Measurements from ENCODE around the gene KAZN. TPM values are rescaled to one million over a fixed set of nuclear protein-coding genes. Genes with fewer than 3 reads are reported as not detected.

Gene KAZN
- total RNA-seq, 4 donors from 2014 or later: 0.77 to 12.3 (median 4.9) TPM

DNA sequence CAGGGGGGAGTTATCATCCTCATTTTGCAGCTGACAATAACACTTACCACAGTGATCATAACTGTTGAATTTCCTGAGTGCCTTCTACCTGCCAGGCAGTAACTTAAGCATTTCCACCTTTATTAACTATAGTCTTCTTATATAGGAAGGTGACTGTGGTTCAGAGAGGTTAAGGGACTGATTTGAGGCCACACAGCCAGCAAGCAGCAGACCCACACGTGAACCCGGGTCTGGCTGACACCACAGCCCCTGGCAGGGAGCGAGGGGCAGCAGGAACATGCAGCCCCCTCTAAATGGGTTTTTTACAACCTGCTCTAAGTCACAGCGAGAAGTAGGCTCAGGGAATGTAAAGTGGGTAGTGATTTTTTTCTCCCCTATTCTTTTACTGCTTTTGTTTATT lies 248.2 kb downstream of the KAZN start:
- Histone ChIP-seq H3K9me3 (peaks cover 0 to 4% of the 10 kb centered on the region in 2 donors), H3K36me3 (no peaks in the 10 kb centered on the region), H3K4me1 (no peaks in the 10 kb centered on the region), H3K4me3 (no peak overlapping the region), H3K27ac (no peak overlapping the region), H3K27me3 (no peaks in the 10 kb centered on the region)
- TF ChIP-seq, protein P1, sequence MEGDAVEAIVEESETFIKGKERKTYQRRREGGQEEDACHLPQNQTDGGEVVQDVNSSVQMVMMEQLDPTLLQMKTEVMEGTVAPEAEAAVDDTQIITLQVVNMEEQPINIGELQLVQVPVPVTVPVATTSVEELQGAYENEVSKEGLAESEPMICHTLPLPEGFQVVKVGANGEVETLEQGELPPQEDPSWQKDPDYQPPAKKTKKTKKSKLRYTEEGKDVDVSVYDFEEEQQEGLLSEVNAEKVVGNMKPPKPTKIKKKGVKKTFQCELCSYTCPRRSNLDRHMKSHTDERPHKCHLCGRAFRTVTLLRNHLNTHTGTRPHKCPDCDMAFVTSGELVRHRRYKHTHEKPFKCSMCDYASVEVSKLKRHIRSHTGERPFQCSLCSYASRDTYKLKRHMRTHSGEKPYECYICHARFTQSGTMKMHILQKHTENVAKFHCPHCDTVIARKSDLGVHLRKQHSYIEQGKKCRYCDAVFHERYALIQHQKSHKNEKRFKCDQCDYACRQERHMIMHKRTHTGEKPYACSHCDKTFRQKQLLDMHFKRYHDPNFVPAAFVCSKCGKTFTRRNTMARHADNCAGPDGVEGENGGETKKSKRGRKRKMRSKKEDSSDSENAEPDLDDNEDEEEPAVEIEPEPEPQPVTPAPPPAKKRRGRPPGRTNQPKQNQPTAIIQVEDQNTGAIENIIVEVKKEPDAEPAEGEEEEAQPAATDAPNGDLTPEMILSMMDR (IDR thresholded peaks at IDR 0.05): no peak
- no peak for TF ChIP-seq POLR2A (IDR thresholded peaks at IDR 0.05)
- no peak for DNase-seq
- intact Hi-C loops (cut with DNase I; ENCODE audit: low total_unique reads): no loop called here

DNA sequence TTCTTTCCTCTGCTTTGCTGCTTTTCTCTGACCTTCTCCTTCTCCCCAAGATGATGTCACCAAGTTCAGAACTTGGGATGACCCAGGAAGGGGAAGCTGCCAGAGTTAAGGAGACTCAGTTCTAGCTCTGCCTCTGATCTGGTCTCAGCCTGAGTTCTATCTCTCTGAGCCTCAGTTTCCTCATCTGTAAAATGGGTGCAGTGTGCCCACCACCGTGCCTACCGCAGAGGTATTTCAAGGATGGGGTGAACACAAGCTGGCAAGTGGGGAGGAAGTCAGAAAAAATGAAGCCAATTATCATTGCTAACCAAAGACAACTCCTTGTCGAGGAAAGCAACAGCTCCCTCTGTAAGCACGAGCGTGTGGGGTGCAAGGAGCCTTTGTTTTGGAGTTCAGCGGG lies 249.7 kb downstream of the KAZN start:
- Histone ChIP-seq H3K36me3 (no peaks in the 10 kb centered on the region), H3K4me1 (no peaks in the 10 kb centered on the region), H3K27me3 (no peaks in the 10 kb centered on the region), H3K27ac (no peak overlapping the region), H3K4me3 (no peak overlapping the region), H3K9me3 (no peaks in the 10 kb centered on the region)
- DNase-seq: no peak
- intact Hi-C loops (cut with DNase I; ENCODE audit: low total_unique reads): no loop called here
- TF ChIP-seq POLR2A (IDR thresholded peaks at IDR 0.05): no peak
- TF ChIP-seq, protein P1 (IDR thresholded peaks at IDR 0.05): no peak

DNA sequence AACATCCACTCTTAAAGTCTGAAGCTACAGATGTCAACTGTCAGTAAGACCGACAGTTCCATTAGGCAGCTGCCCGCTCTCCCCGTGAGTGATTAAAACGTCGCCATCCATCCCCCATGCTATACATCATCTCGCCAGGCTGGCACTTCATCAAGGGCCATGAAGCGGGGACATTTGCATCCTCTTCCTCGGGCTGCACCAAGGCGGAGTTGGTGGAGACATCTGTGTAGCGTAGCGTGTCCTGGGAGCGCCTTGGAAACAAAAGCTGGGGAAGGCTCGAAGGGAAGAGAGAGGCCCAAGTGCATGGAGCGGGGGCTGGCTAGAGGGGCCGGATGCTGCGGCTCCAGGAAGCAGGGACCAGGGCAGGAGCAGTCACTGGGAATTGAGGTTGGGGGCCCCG lies 250.1 kb downstream of the KAZN start:
- Histone ChIP-seq H3K27me3 (no peaks in the 10 kb centered on the region), H3K4me1 (no peaks in the 10 kb centered on the region), H3K27ac (no peak overlapping the region), H3K4me3 (no peak overlapping the region), H3K9me3 (no peaks in the 10 kb centered on the region), H3K36me3 (no peaks in the 10 kb centered on the region)
- TF ChIP-seq, protein P1 (IDR thresholded peaks at IDR 0.05): no peak
- TF ChIP-seq POLR2A (IDR thresholded peaks at IDR 0.05): no peak
- DNase-seq: no peak
- intact Hi-C loops (cut with DNase I; ENCODE audit: low total_unique reads): no loop called here

DNA sequence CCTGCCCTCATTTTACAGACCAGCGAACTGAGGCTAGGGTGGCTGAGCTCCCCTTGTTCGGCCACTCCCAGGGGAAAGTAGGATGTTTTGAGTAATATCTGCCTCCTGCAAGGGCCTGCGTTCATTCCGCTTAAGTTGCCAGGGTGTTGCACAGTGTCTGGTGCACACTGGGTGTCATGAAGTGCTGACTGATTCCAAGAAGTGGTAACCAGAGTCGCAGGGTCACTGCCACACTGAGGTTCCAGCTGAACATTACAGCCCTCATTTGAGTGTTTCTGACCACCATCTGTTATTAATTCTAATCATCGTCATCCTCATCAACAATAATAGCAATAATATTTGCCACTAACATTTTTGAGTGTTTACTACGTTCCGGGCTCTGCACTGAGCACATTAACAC lies 250.6 kb downstream of the KAZN start:
- no peak for DNase-seq
- H3K4me1 ChIP-seq: no peaks in the 10 kb centered on the region
- H3K9me3 ChIP-seq: no peaks in the 10 kb centered on the region
- H3K27ac ChIP-seq: no peak overlapping the region
- no peak overlapping the region for H3K4me3 ChIP-seq
- no peaks in the 10 kb centered on the region for H3K36me3 ChIP-seq
- TF ChIP-seq POLR2A (IDR thresholded peaks at IDR 0.05): no peak
- TF ChIP-seq, protein P1 (IDR thresholded peaks at IDR 0.05): no peak
- intact Hi-C loops (cut with DNase I; ENCODE audit: low total_unique reads): no loop called here
- H3K27me3 ChIP-seq: no peaks in the 10 kb centered on the region

DNA sequence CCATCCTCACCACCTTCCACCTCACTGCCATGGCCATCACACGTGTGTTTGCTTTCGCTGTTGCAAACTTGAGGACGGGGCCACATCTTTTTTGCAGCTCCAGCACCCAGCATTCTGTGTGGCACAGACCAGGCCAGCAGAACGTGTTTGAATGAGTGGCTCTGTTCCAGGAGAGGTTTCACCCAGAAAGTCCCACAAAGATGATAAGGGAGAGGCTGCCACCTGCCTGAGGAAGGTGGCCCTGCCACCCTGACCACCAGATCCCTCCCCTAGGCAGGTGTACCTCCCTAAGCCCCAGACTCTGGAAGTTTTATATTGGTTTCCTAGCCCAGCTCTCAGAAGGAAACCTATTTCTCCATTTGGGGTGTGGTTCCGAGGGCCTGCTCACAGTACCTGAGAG lies 252.1 kb downstream of the KAZN start:
- no peaks in the 10 kb centered on the region for H3K36me3 ChIP-seq
- TF ChIP-seq POLR2A (IDR thresholded peaks at IDR 0.05): no peak
- TF ChIP-seq, protein P1 (IDR thresholded peaks at IDR 0.05): no peak
- intact Hi-C loops (cut with DNase I; ENCODE audit: low total_unique reads): no loop called here
- no peaks in the 10 kb centered on the region for H3K9me3 ChIP-seq
- no peak overlapping the region for H3K4me3 ChIP-seq
- H3K27me3 ChIP-seq: no peaks in the 10 kb centered on the region
- H3K4me1 ChIP-seq: no peaks in the 10 kb centered on the region
- no peak for DNase-seq
- H3K27ac ChIP-seq: no peak overlapping the region
